Endothelial cell of umbilical vein (primary cell): ENCODE measurements around the gene ZBTB20.

Experiments
- EZH2 ChIP-seq: IDR thresholded peaks from 2 replicates; pipeline ENCODE4 v1.6.1; 2012; ENCODE audit warnings: borderline replicate concordance, low read depth, mild to moderate bottlenecking, moderate library complexity, low read length, inconsistent platforms; ENCODE audit not compliant: severe bottlenecking
- MYC ChIP-seq: IDR thresholded peaks from one replicate; pipeline ENCODE4 v1.6.1; 2011; ENCODE audit warnings: mild to moderate bottlenecking, low read depth, low read length
- POLR2A ChIP-seq: IDR thresholded peaks from 2 replicates; pipeline ENCODE4 v1.6.1; 2012; ENCODE audit warnings: low read depth, mild to moderate bottlenecking, control low read depth, low read length
- POLR2AphosphoS5 ChIP-seq: IDR thresholded peaks from 2 replicates; pipeline ENCODE4 v1.6.1; 2012; ENCODE audit warnings: low read depth, mild to moderate bottlenecking, control low read depth, low read length, moderate library complexity; ENCODE audit not compliant: insufficient read depth
- TF ChIP-seq, protein P1 (sequence below), 2 donors: IDR thresholded peaks; 1 replicate in 1 of 2; 2 replicates in 1 of 2; pipeline ENCODE4 v1.5.1; 2011; ENCODE audit warnings: low read length in 2 of 2, mild to moderate bottlenecking in 2 of 2, moderate library complexity in 2 of 2, control low read depth in 1 of 2, inconsistent platforms in 1 of 2, low read depth in 1 of 2; ENCODE audit not compliant: insufficient read depth in 1 of 2; ENCODE audit errors: extremely low read depth in 1 of 2
- TF ChIP-seq, protein P2 (sequence below): IDR thresholded peaks from 2 replicates; pipeline ENCODE4 v1.6.1; 2011; ENCODE audit not compliant: insufficient read depth, insufficient read length

DNA sequence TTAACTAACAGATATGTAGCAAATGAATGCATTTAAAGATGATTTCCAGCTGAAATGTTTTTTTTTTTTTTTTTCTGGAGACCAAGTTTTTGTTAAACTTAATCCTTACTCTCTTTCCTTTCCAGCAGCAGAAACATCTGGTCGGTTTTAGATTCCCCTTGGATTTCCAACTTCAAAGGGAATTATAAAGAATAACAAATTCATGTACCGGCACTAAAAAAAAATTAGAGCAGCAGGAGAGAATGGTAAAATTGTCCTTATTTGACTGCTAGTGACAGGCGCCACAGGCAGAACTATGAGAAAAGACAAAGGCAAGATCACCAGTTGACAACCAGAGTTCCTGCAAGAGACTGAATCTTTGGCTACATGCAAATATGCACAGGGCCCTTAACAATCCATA, 459.9 kb downstream of the ZBTB20 start:
- TF ChIP-seq, protein P1, sequence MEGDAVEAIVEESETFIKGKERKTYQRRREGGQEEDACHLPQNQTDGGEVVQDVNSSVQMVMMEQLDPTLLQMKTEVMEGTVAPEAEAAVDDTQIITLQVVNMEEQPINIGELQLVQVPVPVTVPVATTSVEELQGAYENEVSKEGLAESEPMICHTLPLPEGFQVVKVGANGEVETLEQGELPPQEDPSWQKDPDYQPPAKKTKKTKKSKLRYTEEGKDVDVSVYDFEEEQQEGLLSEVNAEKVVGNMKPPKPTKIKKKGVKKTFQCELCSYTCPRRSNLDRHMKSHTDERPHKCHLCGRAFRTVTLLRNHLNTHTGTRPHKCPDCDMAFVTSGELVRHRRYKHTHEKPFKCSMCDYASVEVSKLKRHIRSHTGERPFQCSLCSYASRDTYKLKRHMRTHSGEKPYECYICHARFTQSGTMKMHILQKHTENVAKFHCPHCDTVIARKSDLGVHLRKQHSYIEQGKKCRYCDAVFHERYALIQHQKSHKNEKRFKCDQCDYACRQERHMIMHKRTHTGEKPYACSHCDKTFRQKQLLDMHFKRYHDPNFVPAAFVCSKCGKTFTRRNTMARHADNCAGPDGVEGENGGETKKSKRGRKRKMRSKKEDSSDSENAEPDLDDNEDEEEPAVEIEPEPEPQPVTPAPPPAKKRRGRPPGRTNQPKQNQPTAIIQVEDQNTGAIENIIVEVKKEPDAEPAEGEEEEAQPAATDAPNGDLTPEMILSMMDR (IDR thresholded peaks at IDR 0.05; ENCODE audit: extremely low read depth in 1 of 2, insufficient read depth in 1 of 2, low read depth in 1 of 2, low read length in 2 of 2) = no peak
- TF ChIP-seq POLR2AphosphoS5 (no peak), MYC (no peak), EZH2 (no peak), POLR2A (no peak)
- TF ChIP-seq, protein P2, sequence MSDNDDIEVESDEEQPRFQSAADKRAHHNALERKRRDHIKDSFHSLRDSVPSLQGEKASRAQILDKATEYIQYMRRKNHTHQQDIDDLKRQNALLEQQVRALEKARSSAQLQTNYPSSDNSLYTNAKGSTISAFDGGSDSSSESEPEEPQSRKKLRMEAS = no peak
